SK-N-SH (cell line): ENCODE measurements around the gene SRA1. TPM values are rescaled to one million over a fixed set of nuclear protein-coding genes. Genes with fewer than 3 reads are reported as not detected.
A peak's percentile ranks its signal among the peaks of the same experiment; 100 is the strongest.

Experiments used
- CTCF ChIA-PET: fragments of 300-600, 350-600 bp; formaldehyde crosslinking; extraction: SDS; loops from one replicate; lab custom pipeline; 2021; lab: Yijun Ruan, JAX
- POLR2A ChIA-PET: fragments of 350-600 bp; sonication (Branson Sonifier 250); formaldehyde crosslinking; extraction: SDS; loops from one replicate; lab custom pipeline; 2020; ENCODE audit warnings: antibody characterized with exemption, inconsistent platforms; lab: Yijun Ruan, JAX
- DNase-seq: peaks from one replicate; pipeline ENCODE4 v3.0.0; 2012
- H2AFZ ChIP-seq: fragments of 200-600 bp; sonication (generic); 2 replicates; pipeline ENCODE4 v1.8.1; 2016; ENCODE audit warnings: antibody characterized with exemption, mild to moderate bottlenecking, low read depth
- H3F3A ChIP-seq: fragments of 200-600 bp; sonication (generic); replicated peaks from 2 replicates; pipeline ENCODE3; 2016; ENCODE audit warnings: antibody characterized with exemption, mild to moderate bottlenecking; ENCODE audit not compliant: insufficient read depth
- H3K27ac ChIP-seq, 2 experiments: fragments of 200-500 bp in 1 of 2; fragments of 200-600 bp in 1 of 2; sonication (Bioruptor generic) in 1 of 2; sonication (generic), shearing (Covaris generic) in 1 of 2; 2 replicates each; pipeline versions ENCODE4 v1.5.1 to v1.6.1; 2014 to 2016; ENCODE audit warnings: low read depth in 2 of 2, inconsistent platforms in 1 of 2, low read length in 1 of 2, mild to moderate bottlenecking in 1 of 2, mixed read lengths in 1 of 2
- H3K27me3 ChIP-seq: fragments of 200-600 bp; sonication (generic), shearing (Covaris generic); 2 replicates; pipeline ENCODE4 v1.6.1; 2016; ENCODE audit warnings: mixed run types; ENCODE audit not compliant: insufficient read depth
- H3K36me3 ChIP-seq, 2 experiments: fragments of 200-500 bp in 1 of 2; fragments of 200-600 bp in 1 of 2; sonication (Bioruptor generic) in 1 of 2; sonication (generic) in 1 of 2; replicated peaks in 1 of 2; 2 replicates each; pipeline versions ENCODE3 to v1.5.1; 2014 to 2016; ENCODE audit warnings: low read length in 1 of 2, mild to moderate bottlenecking in 1 of 2; ENCODE audit not compliant: insufficient read depth in 2 of 2, control insufficient read depth in 1 of 2
- H3K4me1 ChIP-seq, 2 experiments: fragments of 200-500 bp in 1 of 2; fragments of 200-600 bp in 1 of 2; sonication (Bioruptor generic) in 1 of 2; sonication (generic), shearing (Covaris generic) in 1 of 2; 2 replicates each; pipeline versions ENCODE4 v1.5.1 to v1.6.1; 2014 to 2016; ENCODE audit warnings: low read depth in 1 of 2, low read length in 1 of 2, mixed run types in 1 of 2; ENCODE audit not compliant: insufficient read depth in 2 of 2, control insufficient read depth in 1 of 2
- H3K4me2 ChIP-seq: fragments of 200-600 bp; sonication (generic), shearing (Covaris generic); 2 replicates; pipeline ENCODE4 v1.6.1; 2017; ENCODE audit warnings: mixed run types
- H3K4me3 ChIP-seq, 2 experiments: fragments of 200-500 bp in 1 of 2; fragments of 200-600 bp in 1 of 2; sonication (Bioruptor generic) in 1 of 2; sonication (generic), shearing (Covaris generic) in 1 of 2; 2 replicates each; pipeline versions ENCODE4 v1.5.1 to v1.8.1; 2014 to 2016; ENCODE audit warnings: low read depth in 2 of 2, inconsistent platforms in 1 of 2, low read length in 1 of 2, mild to moderate bottlenecking in 1 of 2, mixed read lengths in 1 of 2, moderate library complexity in 1 of 2
- H3K79me2 ChIP-seq: fragments of 200-600 bp; sonication (generic); 2 replicates; pipeline ENCODE4 v1.8.1; 2017; ENCODE audit warnings: mild to moderate bottlenecking; ENCODE audit not compliant: insufficient read depth
- H3K9ac ChIP-seq: fragments of 200-600 bp; sonication (generic); 2 replicates; pipeline ENCODE4 v1.6.1; 2017; ENCODE audit warnings: mixed run types
- H3K9me2 ChIP-seq: fragments of 200-600 bp; sonication (generic); 2 replicates; pipeline ENCODE4 v1.6.1; 2017; ENCODE audit warnings: mixed run types
- H3K9me3 ChIP-seq: fragments of 200-600 bp; sonication (generic); 2 replicates; pipeline ENCODE4 v1.6.1; 2017; ENCODE audit warnings: mixed run types, mild to moderate bottlenecking, moderate library complexity
- H4K20me1 ChIP-seq: fragments of 200-600 bp; sonication (generic); 2 replicates; pipeline ENCODE4 v1.6.1; 2017; ENCODE audit warnings: mild to moderate bottlenecking, mixed run types; ENCODE audit not compliant: insufficient read depth
- CHD2 ChIP-seq: fragments of 150-350 bp; IDR thresholded peaks from 2 replicates; pipeline ENCODE4 v1.6.1; 2018; ENCODE audit warnings: low read length; ENCODE audit not compliant: partially characterized antibody
- EZH2phosphoT487 ChIP-seq: fragments of 200-600 bp; sonication (generic); IDR thresholded peaks from 2 replicates; pipeline ENCODE4 v1.6.1; 2017; ENCODE audit warnings: low read depth, mixed run types, mild to moderate bottlenecking, antibody characterized with exemption, moderate library complexity, borderline replicate concordance
- FOSL2 ChIP-seq: IDR thresholded peaks from 2 replicates; pipeline ENCODE4 v1.4.0; 2012; ENCODE audit warnings: low read depth, mild to moderate bottlenecking, moderate library complexity, borderline replicate concordance
- FOXJ3 ChIP-seq: sonication (generic); formaldehyde crosslinking; IDR thresholded peaks from 2 replicates; pipeline ENCODE4 v1.5.1; 2020; ENCODE audit warnings: mild to moderate bottlenecking, missing genetic modification reagents
- GATA2 ChIP-seq: sonication (generic); formaldehyde crosslinking; IDR thresholded peaks from 2 replicates; pipeline ENCODE4 v1.5.0; 2020; ENCODE audit warnings: mild to moderate bottlenecking, missing genetic modification reagents
- JUND ChIP-seq: IDR thresholded peaks from 2 replicates; pipeline ENCODE4 v1.4.0; 2012
- MEF2A ChIP-seq: IDR thresholded peaks from 2 replicates; pipeline ENCODE4 v1.4.0; 2012; ENCODE audit warnings: low read depth, borderline replicate concordance
- MXI1 ChIP-seq: IDR thresholded peaks from 2 replicates; pipeline ENCODE4 v1.6.1; 2012; ENCODE audit warnings: mild to moderate bottlenecking, low read depth, low read length, improper control_type of control experiment
- NRF1 ChIP-seq: IDR thresholded peaks from 2 replicates; pipeline ENCODE4 v1.6.1; 2012; ENCODE audit warnings: low read depth, mild to moderate bottlenecking, low read length
- RAD21 ChIP-seq: IDR thresholded peaks from 2 replicates; pipeline ENCODE4 v1.6.1; 2012; ENCODE audit warnings: mild to moderate bottlenecking, low read length
- RXRA ChIP-seq: IDR thresholded peaks from 2 replicates; pipeline ENCODE4 v1.4.0; 2012; ENCODE audit warnings: low read depth, mild to moderate bottlenecking, borderline replicate concordance
- SMC3 ChIP-seq: IDR thresholded peaks from 2 replicates; pipeline ENCODE4 v1.6.1; 2012; ENCODE audit warnings: low read depth, low read length, improper control_type of control experiment
- USF1 ChIP-seq: IDR thresholded peaks from 2 replicates; pipeline ENCODE4 v1.4.0; 2012; ENCODE audit warnings: low read depth, borderline replicate concordance
- YY1 ChIP-seq: IDR thresholded peaks from 2 replicates; pipeline ENCODE4 v1.4.0; 2012; ENCODE audit warnings: low read depth, mild to moderate bottlenecking
- WGBS: methylation state at CpG from one replicate; pipeline ENCODE4 v1.1.6; 2017; ENCODE audit warnings: low lambda C conversion rate; 5-methylcytosine and 5-hydroxymethylcytosine counted together
- polyA plus RNA-seq, 3 experiments: library from polyadenylated mRNA; depleted of rRNA; stranded (reverse); fragments of >200 nt; gene quantifications; 2 replicates each; pipeline ENCODE4 v1.2.3, GENCODE V29; 2012

The SRA1 gene
- polyA plus RNA-seq, 1 of the 3 experiments (the other 2 are of a cell fraction): 35.9 TPM

- H3K79me2 ChIP-seq: peaks cover 28% of the 10 kb centered on the region
- H3K27me3 ChIP-seq: no peaks in the 10 kb centered on the region
- peak overlapping the region; percentile 80 for H3K9ac ChIP-seq
- POLR2A ChIA-PET: interaction anchor here (1.0 to 1.9 kb wide), 4 partner anchors 15 to 163 kb away, joined by 3 to 8 read pairs (median 4); partner anchors contain the start of genes EIF4EBP3, IK and NDUFA2
- TF ChIP-seq FOXJ3 (no peak), RXRA (no peak), GATA2 (CRISPR knock-in tag) (no peak), CHD2 (no peak), EZH2phosphoT487 (no peak), JUND (no peak)
- TF ChIP-seq, all 33 proteins: peak for 0
- Histone ChIP-seq H3K27ac (peak overlapping the region; percentile 90 to 94), H3F3A (peaks cover under 1% of the 10 kb centered on the region), H3K36me3 (peaks cover 8 to 39% of the 10 kb centered on the region in 2 experiments), H3K4me2 (peak overlapping the region; percentile 77), H4K20me1 (no peaks in the 10 kb centered on the region), H3K4me3 (peak overlapping the region; percentile 85 to 97), H3K9me2 (no peaks in the 10 kb centered on the region), H3K4me1 (peaks cover 3 to 20% of the 10 kb centered on the region in 2 experiments; a peak in 1 of 4 replicates), H2AFZ (peak overlapping the region; percentile 78), H3K9me3 (no peaks in the 10 kb centered on the region)
- CTCF ChIA-PET: interaction anchor here (1.0 kb wide), 1 partner anchor 200 kb away, joined by 3 read pairs; no protein-coding TSS in a partner anchor
- 48% methylated on average over 6 of the region's 8 CpGs for WGBS
- DNase-seq: peak; percentile 37
Observed at GRCh38 chr5:140563596-140563995, 6.3 kb upstream of the SRA1 start.

GRCh38 chr5:140561753-140562523 lies 4.7 kb upstream of the SRA1 start:
- no peak overlapping the region for H3K9ac ChIP-seq
- POLR2A ChIA-PET: no interaction called here
- 100% methylated on average over 9 of the region's 10 CpGs for WGBS
- no peak for TF ChIP-seq MXI1
- TF ChIP-seq RAD21: no peak
- TF ChIP-seq YY1: no peak
- no peak for TF ChIP-seq FOSL2
- TF ChIP-seq EZH2phosphoT487: no peak
- TF ChIP-seq JUND: no peak
- TF ChIP-seq SMC3: no peak
- TF ChIP-seq USF1: no peak
- no peak for TF ChIP-seq NRF1
- TF ChIP-seq MEF2A: no peak
- TF ChIP-seq, all 33 proteins: peak for 0
- Histone ChIP-seq H4K20me1 (no peaks in the 10 kb centered on the region), H3K9me2 (no peaks in the 10 kb centered on the region), H2AFZ (no peak overlapping the region), H3K4me3 (no peak overlapping the region), H3K27me3 (no peaks in the 10 kb centered on the region), H3K4me1 (peaks cover 3 to 28% of the 10 kb centered on the region in 2 experiments; a peak in 1 of 4 replicates), H3K4me2 (no peak overlapping the region; the same call in 1 of the 2 replicates), H3F3A (no peaks in the 10 kb centered on the region), H3K36me3 (peaks cover 5 to 22% of the 10 kb centered on the region in 2 experiments), H3K27ac (no peak overlapping the region; a peak in 1 of 4 replicates), H3K79me2 (peaks cover 28% of the 10 kb centered on the region), H3K9me3 (no peaks in the 10 kb centered on the region)
- CTCF ChIA-PET: interaction anchor here (1.1 kb wide), 1 partner anchor 14 kb away, joined by 3 read pairs; the partner anchor contains the start of gene EIF4EBP3
- no peak for DNase-seq
